Astrocyte of the spinal cord (primary cell): ENCODE results near the gene CENPP.

Source experiments
- DNase-seq: peaks from one replicate; pipeline ENCODE4 v3.0.0; 2011; ENCODE audit warnings: low read depth, low spot score
- H3K4me3 ChIP-seq: 2 replicates; pipeline ENCODE4 v1.5.1; 2011; ENCODE audit warnings: low read depth, mild to moderate bottlenecking, low read length, moderate library complexity
- CTCF ChIP-seq: IDR thresholded peaks from 2 replicates; pipeline ENCODE4 v1.5.1; 2012; ENCODE audit warnings: low read depth, mild to moderate bottlenecking, low read length, inconsistent platforms
- in situ Hi-C: cut with HindIII; loops from 2 replicates; pipeline ENCODE4 v1.10.0; 2017; ENCODE audit warnings: low sequenced_read_pairs

CENPP gene

GRCh38 chr9:92655366-92655765, 329.6 kb downstream of the CENPP start:
- no peak for TF ChIP-seq CTCF
- in situ Hi-C loops: no loop called here
- H3K4me3 ChIP-seq: no peak overlapping the region
- DNase-seq: no peak

- TF ChIP-seq CTCF: no peak
- no peak for DNase-seq
- in situ Hi-C loops: no loop called here
- H3K4me3 ChIP-seq: no peak overlapping the region
Observed at GRCh38 chr9:92655896-92656536, 330.3 kb downstream of the CENPP start.

- no peak overlapping the region for H3K4me3 ChIP-seq
- TF ChIP-seq CTCF: no peak
- in situ Hi-C loops: no loop called here
- DNase-seq: no peak
Observed at GRCh38 chr9:92656537-92656925, 330.8 kb downstream of the CENPP start.

GRCh38 chr9:92657296-92658094, 331.7 kb downstream of the CENPP start:
- H3K4me3 ChIP-seq: no peak overlapping the region
- in situ Hi-C loops: no loop called here
- DNase-seq: no peak
- TF ChIP-seq CTCF: no peak

- no peak overlapping the region for H3K4me3 ChIP-seq
- TF ChIP-seq CTCF: no peak
- in situ Hi-C loops: no loop called here
- DNase-seq: no peak
Observed at GRCh38 chr9:92658176-92658575, 332.4 kb downstream of the CENPP start.

GRCh38 chr9:92658611-92659010, 332.9 kb downstream of the CENPP start:
- no peak for TF ChIP-seq CTCF
- in situ Hi-C loops: no loop called here
- no peak overlapping the region for H3K4me3 ChIP-seq
- no peak for DNase-seq
